HG03045 (cell line): ENCODE measurements around the gene HOXD11.

Experiments
- ATAC-seq: cut with Tn5 transposase; IDR thresholded peaks from one replicate; pipeline ENCODE4 v1.9.1; 2021; ENCODE audit warnings: mild to moderate bottlenecking, moderate library complexity; ENCODE audit not compliant: unreplicated experiment

Gene HOXD11

DNA sequence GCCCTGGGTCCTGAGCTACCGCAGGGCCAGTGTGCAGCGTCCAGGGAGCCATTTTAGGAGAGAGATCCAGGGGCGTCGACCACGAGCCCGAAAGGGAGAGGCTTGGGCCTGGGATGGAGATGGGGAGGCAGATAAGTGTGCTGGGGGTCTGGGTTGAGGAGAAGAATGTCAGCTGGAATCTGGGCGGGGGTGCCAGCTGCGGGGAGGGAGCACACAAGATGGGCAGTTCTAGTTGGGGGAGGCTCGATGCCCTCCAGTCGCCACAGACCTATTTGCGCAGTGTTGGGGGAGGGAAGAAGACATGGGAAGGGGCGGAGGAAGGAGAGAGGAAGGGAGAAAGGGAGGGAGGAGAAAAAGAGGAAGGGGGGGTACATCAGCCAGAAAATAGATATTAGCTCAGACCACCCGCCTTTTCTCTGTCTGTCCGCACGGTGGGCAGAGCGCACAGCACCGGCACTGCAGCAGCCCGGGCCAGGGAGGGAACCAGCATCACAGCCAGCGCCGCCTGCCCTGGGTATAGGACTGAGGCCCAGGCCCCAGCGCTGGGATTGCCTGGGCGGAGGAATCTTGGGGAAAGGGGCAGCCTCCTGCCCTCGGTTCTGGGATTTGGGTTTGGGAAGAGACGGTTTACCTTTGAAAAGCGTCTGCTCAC, 1.9 kb upstream of the HOXD11 start:
- ATAC-seq, result no peak

DNA sequence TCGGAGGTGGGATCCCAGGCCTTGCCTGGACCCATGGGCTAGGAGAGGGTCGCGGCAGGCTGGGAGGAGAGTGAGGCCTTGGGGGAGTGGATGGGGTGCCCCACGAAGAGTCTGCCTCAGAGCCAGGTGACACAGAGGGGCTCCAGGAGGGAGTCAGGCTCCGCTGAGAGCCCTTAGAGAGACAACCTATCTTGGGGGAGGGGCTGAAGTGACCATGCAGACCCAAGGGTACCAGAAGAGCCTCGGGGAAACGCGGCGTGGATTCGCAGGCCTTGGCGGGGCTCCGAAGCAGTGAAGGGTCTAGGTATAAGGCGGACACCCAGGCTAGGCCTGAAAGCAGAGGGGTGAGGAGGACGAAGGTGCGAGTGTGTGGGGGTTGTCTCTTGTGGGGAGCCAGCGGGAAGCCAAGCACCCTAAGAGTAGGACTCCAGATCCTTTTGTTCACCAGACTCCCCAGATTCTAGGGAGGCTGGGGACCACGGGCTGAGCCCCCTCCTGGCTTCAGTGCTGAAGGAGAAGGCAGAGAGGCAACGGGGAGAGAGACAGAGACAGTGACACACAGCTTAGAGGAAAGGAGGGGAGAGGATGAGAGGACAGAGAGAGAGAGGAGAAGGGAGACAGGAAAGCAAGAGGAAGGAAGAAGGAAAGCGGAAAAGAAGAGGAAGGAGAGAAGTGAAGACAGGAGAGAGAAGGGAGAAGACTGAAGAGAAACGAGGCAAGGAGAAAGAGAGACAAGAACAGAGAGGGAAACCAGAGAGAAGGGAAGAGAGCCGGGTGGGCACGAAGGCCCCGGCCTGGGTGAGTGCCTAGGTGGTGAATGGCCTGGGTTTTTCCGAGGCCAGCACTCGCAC, 1.1 kb upstream of the HOXD11 start:
- ATAC-seq, result no peak

DNA sequence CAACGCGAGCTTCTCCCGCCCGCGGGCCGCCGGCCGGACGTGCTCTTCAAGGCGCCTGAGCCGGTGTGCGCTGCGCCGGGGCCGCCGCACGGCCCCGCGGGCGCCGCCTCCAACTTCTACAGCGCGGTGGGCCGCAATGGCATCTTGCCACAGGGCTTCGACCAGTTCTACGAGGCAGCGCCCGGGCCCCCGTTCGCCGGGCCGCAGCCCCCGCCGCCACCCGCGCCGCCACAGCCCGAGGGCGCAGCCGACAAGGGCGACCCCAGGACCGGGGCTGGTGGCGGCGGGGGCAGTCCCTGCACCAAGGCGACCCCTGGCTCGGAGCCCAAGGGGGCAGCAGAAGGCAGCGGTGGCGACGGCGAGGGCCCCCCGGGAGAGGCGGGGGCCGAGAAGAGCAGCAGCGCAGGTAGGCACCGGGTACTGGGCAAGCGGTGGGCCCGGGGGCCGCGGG, 676 bp downstream of the HOXD11 start:
- no peak for ATAC-seq

DNA sequence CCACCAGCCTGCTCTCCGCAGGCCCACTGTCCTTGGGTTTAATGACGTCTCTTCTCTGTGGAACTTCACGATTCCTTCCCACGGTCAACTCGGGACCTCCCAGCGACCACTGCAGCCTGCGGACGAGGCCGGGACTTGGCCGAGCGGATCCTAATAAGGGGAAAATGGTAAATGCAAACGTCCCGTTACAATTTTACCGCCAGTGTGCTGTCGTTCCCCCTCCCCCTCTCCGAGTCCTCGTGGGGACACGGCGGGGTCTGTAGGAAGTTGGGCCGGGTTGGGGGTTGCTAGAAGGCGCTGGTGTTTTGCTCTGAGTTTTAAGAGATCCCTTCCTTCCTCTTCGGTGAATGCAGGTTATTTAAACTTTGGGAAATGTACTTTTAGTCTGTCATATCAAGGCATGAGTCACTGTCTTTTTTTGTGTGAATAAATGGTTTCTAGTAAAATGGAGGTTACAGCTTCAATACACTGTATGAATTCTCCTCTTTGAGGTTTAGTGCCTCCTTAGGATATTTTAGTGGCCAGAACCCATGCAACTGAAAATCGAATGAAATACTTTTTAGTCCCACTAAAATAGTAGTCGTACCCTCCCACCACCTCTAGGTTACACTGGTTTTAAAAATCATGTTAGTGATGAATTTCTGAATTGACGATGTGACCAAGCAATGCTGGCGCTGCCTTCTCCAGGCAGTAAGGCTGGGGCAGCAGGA, 2.3 kb downstream of the HOXD11 start:
- no peak for ATAC-seq

DNA sequence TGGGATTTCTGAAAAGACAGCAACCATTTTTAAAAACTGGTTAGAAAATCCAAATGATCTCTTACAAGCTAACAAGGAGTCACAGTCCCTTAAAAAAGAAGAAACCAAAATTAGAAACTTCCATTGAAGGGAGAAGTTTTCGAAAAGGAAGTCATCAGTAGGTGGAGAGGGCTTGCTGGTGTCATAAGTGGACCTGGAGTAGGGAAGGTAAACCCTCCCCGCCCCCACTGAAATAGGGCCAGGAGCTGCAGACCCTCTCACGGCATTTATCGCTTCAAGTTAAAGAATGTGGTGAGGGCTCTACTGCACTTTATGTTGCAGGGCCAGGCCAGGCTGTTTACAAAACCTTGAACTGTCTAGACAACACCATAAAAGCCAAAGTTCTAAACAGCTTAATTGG, 2.9 kb downstream of the HOXD11 start:
- ATAC-seq, result no peak

DNA sequence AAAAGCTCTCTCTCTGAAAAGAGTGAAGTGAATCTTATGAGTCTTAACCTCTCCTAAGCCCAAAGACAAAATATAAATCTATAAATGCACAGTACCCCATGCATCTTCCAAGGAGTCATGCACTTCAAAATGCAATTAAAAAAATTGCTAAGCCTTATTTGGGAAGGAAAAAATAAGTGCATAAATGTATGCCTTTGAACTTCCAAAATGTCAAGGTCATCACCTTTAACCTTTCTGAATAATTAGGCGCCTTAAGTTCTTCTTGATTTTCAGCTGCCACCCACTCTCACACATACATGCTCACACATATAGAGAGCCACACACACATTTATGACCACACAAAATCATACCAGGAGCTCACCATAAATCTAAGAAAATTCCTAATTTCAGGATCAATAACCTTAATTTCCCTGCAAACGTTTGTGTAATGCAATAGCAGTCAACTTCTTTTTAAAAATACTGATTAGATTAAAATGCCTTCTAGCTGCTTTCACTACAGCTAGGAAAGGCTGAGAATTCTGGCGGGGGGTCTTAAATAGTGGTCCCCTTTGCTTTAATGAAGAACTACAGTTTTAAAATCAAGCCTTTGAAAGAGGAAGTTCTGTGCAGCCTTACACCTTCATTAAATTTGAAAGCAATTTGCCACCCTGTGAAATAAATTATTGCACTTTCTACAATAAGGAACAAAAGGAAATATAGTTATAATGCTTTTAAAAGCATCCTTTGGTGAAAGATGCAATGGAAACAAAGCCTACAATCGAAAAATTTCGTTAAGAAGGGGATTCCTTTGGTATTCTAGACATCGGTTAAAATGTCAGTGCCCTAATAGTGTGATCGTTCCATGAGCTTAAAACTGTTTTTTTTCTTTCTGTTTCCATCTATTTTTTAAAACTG, 3.6 kb downstream of the HOXD11 start:
- no peak for ATAC-seq

DNA sequence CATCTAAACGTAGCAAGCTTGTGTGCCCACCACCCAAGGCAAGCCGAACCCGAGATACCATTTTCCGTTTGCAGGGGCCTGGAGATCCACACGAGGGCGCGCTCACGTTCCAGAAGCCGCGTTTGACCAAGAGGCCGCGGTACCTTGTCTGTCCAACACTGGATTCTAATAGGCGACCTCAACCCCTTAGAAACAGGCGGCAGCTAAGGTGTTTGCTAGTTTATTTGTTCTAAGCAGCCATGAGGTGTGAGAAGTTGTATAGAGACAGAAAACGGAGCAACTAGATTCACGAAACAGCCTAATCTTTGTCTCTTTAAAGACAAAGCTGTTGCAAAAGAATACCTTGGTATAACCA, 4.2 kb downstream of the HOXD11 start:
- no peak for ATAC-seq

DNA sequence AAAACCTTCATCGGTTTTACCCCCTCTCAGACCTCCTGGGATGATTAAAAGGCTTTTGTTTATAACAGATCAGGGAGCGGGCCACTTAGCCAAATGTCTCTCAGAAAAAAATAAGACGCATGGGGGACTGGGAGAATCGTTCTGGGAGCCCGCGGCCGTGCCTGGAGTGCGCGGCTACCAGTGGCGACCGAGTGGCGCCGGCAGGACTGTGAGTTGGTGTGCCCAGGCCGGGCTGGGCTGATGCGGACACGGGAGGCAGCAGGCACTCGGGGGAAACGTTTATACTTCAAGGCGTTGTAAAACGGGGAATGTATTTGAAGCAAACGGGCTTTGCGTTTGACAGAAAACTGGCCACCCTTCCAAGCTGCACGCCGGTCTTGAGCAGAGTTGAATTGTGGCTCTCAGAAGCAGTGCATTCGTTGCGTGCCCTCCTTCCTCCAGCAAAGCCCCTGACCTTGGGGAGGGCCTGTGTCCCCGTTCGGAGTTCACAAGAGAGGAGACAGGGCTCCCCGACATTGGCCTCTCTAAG, 4.8 kb downstream of the HOXD11 start:
- no peak for ATAC-seq

DNA sequence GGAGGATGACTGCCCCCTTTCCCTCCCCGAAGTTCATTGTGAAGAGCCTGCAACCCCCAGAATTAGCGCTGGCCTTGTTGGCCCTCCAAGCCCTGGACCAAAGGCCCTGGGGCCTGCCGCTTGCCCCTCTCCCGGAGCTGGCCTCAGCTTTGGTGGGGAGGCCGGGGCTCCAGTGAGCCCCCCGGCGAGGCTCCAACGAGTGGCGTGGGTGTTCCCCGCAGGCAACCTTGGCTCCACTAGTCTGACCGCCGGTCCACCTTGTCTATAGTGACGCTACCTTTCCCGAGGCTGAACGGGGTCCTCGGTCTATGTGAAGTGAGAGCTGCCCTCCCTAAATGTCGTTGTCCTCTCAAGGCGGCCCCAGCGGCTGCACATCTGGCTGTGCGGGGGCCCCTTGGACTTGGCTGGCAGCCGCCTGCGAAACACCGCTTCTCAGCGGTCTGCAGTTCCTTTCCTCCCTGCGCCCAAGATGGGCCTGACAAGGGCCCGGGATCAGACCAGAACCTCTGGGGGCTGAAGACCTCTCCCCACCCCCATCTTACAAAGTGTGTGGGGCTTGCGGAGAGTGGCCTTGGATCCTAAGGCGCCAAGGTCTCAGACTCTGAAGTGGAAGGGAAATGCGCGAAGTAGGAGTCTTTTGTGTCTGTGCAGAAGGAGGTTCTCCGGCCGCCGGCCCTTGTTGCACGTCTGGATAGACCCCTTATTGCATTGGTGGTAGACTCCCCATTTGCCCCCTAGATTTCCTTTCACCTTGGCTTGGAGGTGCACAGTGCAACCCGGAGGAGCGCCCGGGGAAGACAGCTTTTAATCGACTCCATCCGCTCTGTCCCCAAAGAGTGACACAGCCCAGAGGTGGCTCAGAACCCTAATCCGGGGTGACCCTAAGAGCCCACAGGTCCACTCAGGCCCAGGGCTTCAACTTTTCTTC, 5.6 kb downstream of the HOXD11 start:
- no peak for ATAC-seq

DNA sequence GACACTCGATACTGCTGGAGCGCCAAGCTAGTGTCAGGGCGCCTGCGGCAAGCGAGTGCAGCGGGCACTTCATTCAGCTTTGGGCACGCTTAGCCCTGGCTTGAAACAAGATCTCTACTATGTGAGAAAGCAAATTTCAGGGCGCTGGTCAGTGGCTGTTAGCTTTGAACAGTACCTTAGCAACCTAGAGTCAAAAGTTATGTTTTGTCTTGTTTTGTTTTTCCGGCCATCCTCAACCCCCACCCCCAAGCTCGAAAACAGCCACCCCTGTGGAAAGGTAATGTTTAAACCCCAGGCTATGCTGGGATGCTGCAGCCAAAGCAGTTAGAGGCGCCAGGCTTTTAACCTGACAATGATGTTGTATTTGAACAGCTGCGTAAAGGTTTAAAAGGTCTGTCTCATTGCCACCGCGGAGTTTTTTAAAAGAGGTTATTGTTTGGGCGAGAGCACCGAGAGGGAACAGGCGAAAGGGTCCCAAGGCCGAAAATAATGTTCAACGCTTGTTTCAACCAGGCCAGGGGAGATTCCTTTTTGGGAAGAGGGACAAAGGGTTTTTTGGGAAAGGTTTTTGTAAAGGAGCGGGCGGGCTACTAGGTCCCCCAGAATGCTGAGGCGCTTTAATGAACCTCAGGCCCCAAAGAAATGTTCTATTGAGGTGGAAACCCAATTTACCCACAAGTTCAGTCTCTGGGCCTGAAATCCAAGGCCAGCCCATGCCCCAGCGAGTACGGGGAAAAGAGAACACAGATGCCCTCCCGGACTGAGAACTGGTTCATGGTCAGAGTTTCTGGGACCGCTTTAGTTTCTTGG, 7.2 kb downstream of the HOXD11 start:
- ATAC-seq, result no peak

DNA sequence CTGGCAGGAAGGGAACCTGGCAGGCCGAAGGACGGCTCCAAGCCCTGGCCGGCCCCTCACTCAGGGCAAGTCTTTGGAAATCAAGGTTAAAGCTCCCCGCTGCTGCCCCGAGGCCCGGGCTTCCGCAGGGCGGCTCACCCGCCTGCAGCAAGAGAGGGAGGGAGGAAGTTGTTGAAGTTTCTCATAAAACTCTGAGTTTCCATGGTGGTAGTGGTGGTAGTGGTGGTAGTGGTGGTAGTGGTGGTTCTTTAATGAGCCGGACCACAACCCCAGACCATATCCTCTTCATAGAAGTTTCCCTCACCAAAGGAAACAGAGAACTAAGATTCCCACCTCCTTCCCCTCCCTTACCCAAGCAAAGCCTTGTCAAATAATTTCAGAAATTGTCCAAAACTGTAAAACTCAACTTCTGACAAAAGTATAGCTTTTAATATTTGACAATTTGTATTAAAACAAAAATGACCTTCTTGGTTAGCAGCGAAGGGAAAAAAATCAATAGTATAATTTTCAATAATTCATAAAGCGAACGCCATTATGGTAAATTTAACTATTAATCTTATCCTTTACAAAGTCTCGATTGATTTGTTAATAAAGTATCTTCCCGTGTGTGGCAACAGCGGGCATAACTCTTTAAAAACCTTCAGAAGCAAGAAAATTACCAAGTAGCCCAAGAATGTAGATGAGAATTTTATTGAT, 8.0 kb downstream of the HOXD11 start:
- ATAC-seq, result no peak

DNA sequence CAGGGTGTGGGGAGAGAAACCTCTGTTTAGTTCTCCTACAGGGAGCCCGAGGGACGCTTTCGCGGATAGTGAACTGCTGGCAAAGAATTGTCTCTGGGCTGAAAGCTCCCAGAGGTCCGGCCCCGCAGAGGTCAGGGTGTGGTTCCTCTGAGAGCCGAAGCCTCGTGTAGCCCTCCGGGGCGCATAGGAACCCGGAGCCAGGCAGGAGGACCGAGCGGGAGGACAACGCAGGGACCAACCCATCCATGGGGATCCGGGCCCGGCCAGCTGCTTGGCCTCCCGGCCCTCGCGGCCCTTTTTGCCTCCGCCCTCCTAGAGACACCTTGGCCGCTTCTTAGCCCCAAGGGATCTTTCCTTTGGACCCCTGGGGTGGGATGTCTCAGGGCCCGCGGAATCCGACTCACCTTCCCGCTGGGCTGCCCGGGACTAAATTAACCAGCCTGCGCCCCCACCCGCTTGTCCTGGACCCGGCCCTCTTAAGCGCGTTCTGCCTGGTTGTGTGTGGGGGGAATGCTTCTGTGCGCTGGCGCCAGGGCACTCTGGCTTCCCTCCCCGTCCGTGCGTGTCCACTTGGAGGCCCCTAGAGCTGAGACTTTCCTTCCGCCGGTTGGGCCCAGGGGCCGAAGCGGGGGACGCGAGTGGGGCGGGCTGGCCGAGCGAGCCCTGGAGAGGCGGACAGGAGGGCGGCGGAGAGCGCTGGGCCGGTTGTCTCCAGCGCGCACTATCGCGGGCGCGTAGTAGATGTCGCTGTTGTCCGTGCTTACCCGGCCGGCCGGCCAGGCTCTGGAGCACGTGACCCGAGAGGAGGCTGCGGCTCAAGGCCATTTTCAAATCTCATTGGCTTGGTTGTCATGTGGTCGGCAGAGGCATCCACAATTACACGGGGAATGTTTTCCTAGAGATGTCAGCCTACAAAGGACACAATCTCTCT, 9.1 kb downstream of the HOXD11 start, which contains the start of gene HOXD10:
TSS of gene HOXD10 (plus strand) at position 896 of the 931 bp plus-strand sequence. CDS start 56 bp downstream, outside the sequence.
- no peak for ATAC-seq

DNA sequence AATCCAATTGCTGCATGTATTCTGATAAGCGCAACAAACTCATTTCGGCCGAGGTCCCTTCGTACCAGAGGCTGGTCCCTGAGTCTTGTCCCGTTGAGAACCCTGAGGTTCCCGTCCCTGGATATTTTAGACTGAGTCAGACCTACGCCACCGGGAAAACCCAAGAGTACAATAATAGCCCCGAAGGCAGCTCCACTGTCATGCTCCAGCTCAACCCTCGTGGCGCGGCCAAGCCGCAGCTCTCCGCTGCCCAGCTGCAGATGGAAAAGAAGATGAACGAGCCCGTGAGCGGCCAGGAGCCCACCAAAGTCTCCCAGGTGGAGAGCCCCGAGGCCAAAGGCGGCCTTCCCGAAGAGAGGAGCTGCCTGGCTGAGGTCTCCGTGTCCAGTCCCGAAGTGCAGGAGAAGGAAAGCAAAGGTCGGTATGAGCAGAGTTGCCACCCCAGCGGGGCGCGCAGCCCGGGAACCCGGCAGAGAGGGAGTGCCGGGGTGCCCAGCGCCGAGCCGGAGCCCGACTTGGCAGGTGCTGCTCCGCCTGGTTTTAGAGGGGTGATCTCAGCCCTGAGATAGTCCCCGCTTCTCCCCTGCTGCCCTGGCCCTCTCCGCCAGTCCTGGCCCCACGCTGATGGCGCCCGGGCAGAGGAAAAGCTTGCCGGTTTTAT, 10.2 kb downstream of the HOXD11 start:
- no peak for ATAC-seq

DNA sequence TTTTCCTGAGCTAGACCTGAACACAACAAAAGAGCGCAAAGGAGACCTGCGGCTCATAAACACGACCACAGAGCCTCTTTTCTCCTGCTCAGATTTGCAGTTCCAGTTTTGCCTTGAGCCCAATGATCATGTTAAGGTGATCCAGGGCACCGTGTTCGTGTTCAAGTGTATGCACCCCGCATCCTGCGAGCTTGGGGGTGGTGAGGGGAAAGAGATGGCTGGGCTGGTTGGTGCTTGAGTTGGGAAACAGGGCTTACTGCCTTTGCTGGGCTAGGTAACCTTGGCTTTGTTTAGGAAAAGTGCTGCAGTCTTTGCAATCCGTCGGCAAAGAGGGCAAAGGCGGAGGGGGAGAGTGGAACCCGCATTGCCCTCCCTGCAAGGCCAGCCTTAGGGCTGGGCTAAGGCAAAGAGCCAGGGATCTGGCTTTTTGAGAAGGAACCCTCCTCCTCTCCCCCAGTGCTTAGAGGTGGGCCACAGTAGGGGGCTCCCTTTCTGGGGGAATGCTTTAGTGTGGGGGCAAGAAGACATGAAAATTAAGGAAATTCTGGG, 10.8 kb downstream of the HOXD11 start:
- no peak for ATAC-seq

DNA sequence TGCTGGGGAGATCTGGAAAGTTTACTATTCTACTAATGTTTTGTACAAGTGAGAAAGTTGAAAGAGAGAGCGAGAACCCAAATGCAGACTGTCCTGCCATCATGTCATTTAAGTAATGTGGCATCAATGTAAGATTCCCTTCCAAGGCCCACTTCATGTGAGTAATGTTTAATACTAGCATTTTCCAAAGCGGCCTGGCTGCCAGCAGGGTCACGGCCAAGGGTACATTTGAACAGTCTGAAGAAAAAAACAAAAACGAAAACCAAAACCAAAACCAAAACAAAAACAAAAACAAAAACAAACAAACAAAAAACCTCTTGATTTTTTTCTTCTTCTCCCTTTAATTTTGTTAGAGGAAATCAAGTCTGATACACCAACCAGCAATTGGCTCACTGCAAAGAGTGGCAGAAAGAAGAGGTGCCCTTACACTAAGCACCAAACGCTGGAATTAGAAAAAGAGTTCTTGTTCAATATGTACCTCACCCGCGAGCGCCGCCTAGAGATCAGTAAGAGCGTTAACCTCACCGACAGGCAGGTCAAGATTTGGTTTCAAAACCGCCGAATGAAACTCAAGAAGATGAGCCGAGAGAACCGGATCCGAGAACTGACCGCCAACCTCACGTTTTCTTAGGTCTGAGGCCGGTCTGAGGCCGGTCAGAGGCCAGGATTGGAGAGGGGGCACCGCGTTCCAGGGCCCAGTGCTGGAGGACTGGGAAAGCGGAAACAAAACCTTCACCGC, 11.7 kb downstream of the HOXD11 start:
- ATAC-seq, result no peak
